GM10248 (cell line): ENCODE data around the gene AJUBA.

ENCODE experiments used
- CTCF ChIA-PET: fragments of 300-600 bp; sonication (Branson Sonifier 250); formaldehyde crosslinking; extraction: SDS; loops from one replicate; lab custom pipeline; 2021; ENCODE audit warnings: antibody characterized with exemption; lab: Yijun Ruan, JAX
- POLR2A ChIA-PET: fragments of 350-650 bp; sonication (Branson Sonifier 250); formaldehyde crosslinking; extraction: SDS; loops from one replicate; lab custom pipeline; 2020; ENCODE audit warnings: antibody characterized with exemption; lab: Yijun Ruan, JAX
- DNase-seq: peaks from one replicate; pipeline ENCODE4 v3.0.0; 2012; ENCODE audit errors: extremely low spot score
- CTCF ChIP-seq: IDR thresholded peaks from 2 replicates; pipeline ENCODE4 v1.5.1; 2012; ENCODE audit warnings: mild to moderate bottlenecking, low read depth; ENCODE audit errors: extremely low read depth, missing control alignments, control extremely low read depth

Gene AJUBA

DNA sequence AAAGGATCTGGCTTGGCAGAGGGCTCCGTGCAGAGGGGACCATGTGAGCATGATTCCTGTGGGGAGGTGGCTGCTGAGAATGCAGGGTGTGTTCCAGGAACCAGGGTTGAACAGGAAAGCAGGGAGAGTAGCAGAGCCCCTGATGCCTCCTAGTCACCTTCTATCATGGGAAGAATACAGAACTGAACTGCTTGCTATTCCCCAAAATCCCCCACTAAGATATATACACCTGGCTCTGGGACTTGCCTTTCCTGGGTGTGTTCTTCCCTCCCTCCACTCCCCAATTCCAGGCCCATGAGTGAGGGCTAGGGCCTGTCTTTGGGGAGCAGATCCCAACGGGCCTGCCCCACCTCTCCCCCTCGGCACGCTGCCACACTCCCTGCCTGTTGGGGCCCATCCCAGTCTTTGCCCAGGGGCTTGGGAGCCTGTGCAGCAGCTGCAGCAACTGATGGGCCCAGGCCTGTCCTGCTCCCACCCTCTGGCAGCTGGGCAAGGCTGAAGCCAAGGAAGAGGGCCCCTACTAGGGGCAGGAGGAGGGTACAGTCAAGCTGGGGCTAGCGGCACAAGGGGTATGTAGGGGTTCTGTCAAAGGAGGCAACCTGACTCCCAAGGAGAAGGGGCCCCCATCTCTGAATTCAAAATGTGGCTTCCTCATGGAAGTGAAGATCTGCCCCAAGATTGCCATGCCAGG lies 3.2 kb downstream of the AJUBA start:
- ChIA-PET POLR2A (no interaction called here), CTCF (interaction anchor here (1.0 to 12.1 kb wide), 4 partner anchors 6 to 90 kb away, joined by 4 to 270 read pairs (median 10); partner anchors contain the start of genes AJUBA and CDH24)
- DNase-seq, result no peak
- no peak for TF ChIP-seq CTCF

GRCh38 chr14:22978487-22978837 lies 3.9 kb downstream of the AJUBA start:
- POLR2A ChIA-PET, result no interaction called here
- CTCF ChIA-PET, result interaction anchor here (1.0 to 12.1 kb wide), 5 partner anchors 7 to 408 kb away, joined by 4 to 270 read pairs (median 7); partner anchors contain the start of genes AJUBA and CDH24
- no peak for DNase-seq
- no peak for TF ChIP-seq CTCF

GRCh38 chr14:22977684-22978486 lies 4.5 kb downstream of the AJUBA start:
- TF ChIP-seq CTCF, result no peak
- ChIA-PET CTCF (interaction anchor here (0.7 to 12.1 kb wide), 13 partner anchors 8 to 408 kb away, joined by 3 to 270 read pairs (median 4); partner anchors contain the start of genes AJUBA, CDH24 and PRMT5), POLR2A (no interaction called here)
- DNase-seq, result no peak

GRCh38 chr14:22977434-22977683 lies 5.0 kb downstream of the AJUBA start:
- no peak for DNase-seq
- ChIA-PET POLR2A (interaction anchor here (0.9 kb wide), 1 partner anchor 8 kb away, joined by 3 read pairs; no protein-coding TSS in a partner anchor), CTCF (interaction anchor here (0.7 to 12.1 kb wide), 13 partner anchors 8 to 407 kb away, joined by 3 to 270 read pairs (median 4); partner anchors contain the start of genes AJUBA, CDH24 and PRMT5)
- no peak for TF ChIP-seq CTCF

DNA sequence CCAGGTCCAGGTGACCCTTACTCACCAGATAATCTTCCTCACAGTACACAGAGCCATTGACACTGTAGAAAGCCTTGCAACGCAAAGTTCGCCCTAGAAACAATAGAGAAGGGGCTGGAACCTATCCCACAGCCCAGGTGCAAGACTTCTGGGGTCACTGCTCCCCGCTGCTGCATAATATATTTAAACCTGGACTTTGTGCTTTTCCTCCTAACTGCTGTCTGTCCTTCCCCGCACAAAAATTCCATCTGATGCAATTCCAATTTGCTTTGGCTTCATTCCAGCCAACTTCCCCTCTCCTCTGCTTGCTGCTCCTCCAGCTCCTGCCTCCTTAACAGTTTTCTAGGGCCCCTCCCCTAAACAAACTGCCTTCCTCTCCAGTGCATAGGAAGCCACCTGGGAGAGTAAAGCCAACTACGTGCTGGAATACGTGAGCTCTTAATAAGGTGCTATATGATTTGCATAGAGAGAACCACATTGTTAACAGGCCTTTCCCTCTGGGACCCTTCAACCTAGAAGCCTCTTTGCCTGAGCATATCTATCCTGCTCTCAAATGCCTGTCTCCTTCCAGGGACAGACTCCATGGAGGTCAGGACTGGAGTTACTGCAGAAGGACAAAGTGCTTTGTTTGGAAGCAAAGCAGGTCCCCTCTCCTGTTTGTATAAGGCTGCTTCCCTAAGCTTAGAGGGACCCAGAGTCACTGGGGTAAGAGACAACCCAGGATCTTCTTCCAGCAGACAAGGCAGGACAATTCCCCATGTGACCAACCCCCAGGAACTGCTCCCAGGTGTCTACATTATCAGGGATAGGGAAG lies 5.5 kb downstream of the AJUBA start:
- no peak for TF ChIP-seq CTCF
- ChIA-PET CTCF (interaction anchor here (0.7 to 12.1 kb wide), 13 partner anchors 9 to 104 kb away, joined by 3 to 270 read pairs (median 4); partner anchors contain the start of genes AJUBA, CDH24 and PRMT5), POLR2A (interaction anchor here (0.9 kb wide), 1 partner anchor 8 kb away, joined by 3 read pairs; no protein-coding TSS in a partner anchor)
- DNase-seq, result no peak
